ENCODE measurements around the gene PTPA. TPM values are rescaled to one million over a fixed set of nuclear protein-coding genes. Genes with fewer than 3 reads are reported as not detected.

The PTPA gene
- total and polyA plus RNA-seq, 2 of the 4 experiments (the other 2 are of a cell fraction): 124 to 149 TPM

DNA sequence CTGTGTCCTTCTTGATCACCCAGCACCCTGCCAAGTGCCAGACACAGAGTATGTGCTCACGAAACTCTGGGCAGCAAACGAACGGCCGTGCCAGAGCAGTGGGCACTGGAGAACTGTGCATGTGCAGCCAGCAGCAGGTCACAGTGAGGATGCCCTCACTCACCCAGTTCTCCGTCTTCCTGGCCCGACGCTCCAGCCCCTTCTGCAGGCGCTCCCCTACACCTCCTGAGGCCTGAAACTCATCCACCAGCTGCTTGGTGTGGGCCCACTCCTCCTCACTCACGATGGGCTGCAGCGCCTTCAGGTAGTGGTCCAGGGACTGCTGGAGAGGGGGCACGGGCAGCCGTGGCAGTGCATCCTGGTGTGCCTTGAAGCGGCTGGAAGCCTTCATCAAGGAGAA is 3.6 kb upstream of the PTPA start:
- H3K27ac ChIP-seq (ENCODE audit: insufficient read depth, low read length): no peak overlapping the region
- H2BK20ac ChIP-seq (ENCODE audit: low read depth, low read length): no peak overlapping the region
- H2AK5ac ChIP-seq (ENCODE audit: low read depth, low read length): no peak overlapping the region
- no TSS peak for BruUV-seq (replicated peaks)
- H3K18ac ChIP-seq (ENCODE audit: low read depth, low read length): no peak overlapping the region
- no peak overlapping the region for H3K23ac ChIP-seq (ENCODE audit: low read depth, low read length)
- no peak overlapping the region for H4K91ac ChIP-seq (ENCODE audit: insufficient read depth, low read depth, low read length)
- intact Hi-C loops (cut with micrococcal nuclease) (no loop called here), dilution Hi-C loops (cut with HindIII; ENCODE audit: low sequenced_read_pairs, unreplicated experiment) (no loop called here), in situ Hi-C loops (cut with MboI; ENCODE audit: low sequenced_read_pairs) (no loop called here)
- H3K4ac ChIP-seq (ENCODE audit: low read depth, low read length): no peak overlapping the region
- ChIA-PET POLR2A (ENCODE audit: unreplicated experiment) (no interaction called here), CTCF (no interaction called here)
- no peak overlapping the region for H3K4me2 ChIP-seq (ENCODE audit: low read depth, low read length)
- no peak overlapping the region for H2AK9ac ChIP-seq (replicated peaks; ENCODE audit: low read depth, low read length, poor library complexity)
- H2AFZ ChIP-seq (replicated peaks; ENCODE audit: low read length, poor library complexity): no peak overlapping the region
- no peaks in the 10 kb centered on the region for H3K9me3 ChIP-seq (ENCODE audit: control insufficient read depth, insufficient read depth, low read length)
- no peak overlapping the region for H2BK15ac ChIP-seq (ENCODE audit: low read depth, low read length)
- no peak overlapping the region for H3K56ac ChIP-seq (ENCODE audit: extremely low read depth, insufficient read depth, low read length)
- H3K79me1 ChIP-seq (ENCODE audit: low read depth in 1 of 2, low read length in 2 of 2): peaks cover 15 to 48% of the 10 kb centered on the region in 2 experiments
- H2BK5ac ChIP-seq (ENCODE audit: low read depth, low read length, poor library complexity, severe bottlenecking): no peak overlapping the region
- WGBS, 2 experiments (ENCODE audit: extremely low coverage in 2 of 2, insufficient read length in 1 of 2): 93% methylated on average over 11 of the region's 13 CpGs; no CpG with 5 or more reads in 1 of the 2 experiments
- H2BK120ac ChIP-seq (ENCODE audit: low read depth, low read length): no peak overlapping the region
- no peak overlapping the region for H3K14ac ChIP-seq (replicated peaks; ENCODE audit: low read depth, low read length)
- H3K4me3 ChIP-seq (ENCODE audit: insufficient read depth, low read depth, low read length): no peak overlapping the region
- no peaks in the 10 kb centered on the region for H3K27me3 ChIP-seq (ENCODE audit: control insufficient read depth, insufficient read depth, low read length)
- H3K4me1 ChIP-seq (ENCODE audit: control insufficient read depth, insufficient read depth, low read length): peaks cover 7% of the 10 kb centered on the region
- DNase-seq: no peak
- peaks cover 22% of the 10 kb centered on the region for H3K36me3 ChIP-seq (ENCODE audit: control insufficient read depth, insufficient read depth, low read length)
- ATAC-seq (ENCODE audit: low read depth): no peak
- H4K20me1 ChIP-seq (ENCODE audit: insufficient read depth, low read length): peaks cover 4% of the 10 kb centered on the region
- no peak overlapping the region for H4K8ac ChIP-seq (ENCODE audit: low read depth in 2 of 2, low read length in 2 of 2)
- H3K9me1 ChIP-seq (ENCODE audit: insufficient read depth, low read length): 0 out of 2 replicates have a peak, but pooled peaks cover 3% of the 10 kb centered on the region
- no peak overlapping the region for H4K5ac ChIP-seq (ENCODE audit: low read depth, low read length)
- no peak overlapping the region for H3K9ac ChIP-seq (ENCODE audit: low read depth, low read length)
- TF ChIP-seq POLR2A (IDR thresholded peaks at IDR 0.05; ENCODE audit: low read depth, low read length) (no peak), SMC3 (IDR thresholded peaks at IDR 0.05; ENCODE audit: low read depth, low read length) (no peak), CTCF (conservative IDR thresholded peaks at IDR 0.05; ENCODE audit: low read depth, low read length) (no peak), CEBPB (IDR thresholded peaks at IDR 0.05; ENCODE audit: low read depth, low read length) (no peak), MAFK (IDR thresholded peaks at IDR 0.05; ENCODE audit: low read depth, low read length) (no peak), MAZ (IDR thresholded peaks at IDR 0.05; ENCODE audit: borderline replicate concordance, low read depth, low read length) (no peak), RCOR1 (IDR thresholded peaks at IDR 0.05; ENCODE audit: insufficient replicate concordance, low read length) (no peak)

Data from IMR-90 (cell line).